Endometrium (tissue), 2 donors: Measurements from ENCODE around the gene SLFN5.
"Not testable (repeated sequence)": the region's sequence is repeated elsewhere in the genome, so short reads cannot be mapped to it uniquely, and the experiment has no call there.

Source experiments
- FAIRE-seq: peaks from 2 replicates; lab custom pipeline; 2012; peaks lifted over from hg19 to GRCh38; lab: Jason Lieb, UNC
- donor health status: control.
- donor health status: control.

The SLFN5 gene

DNA sequence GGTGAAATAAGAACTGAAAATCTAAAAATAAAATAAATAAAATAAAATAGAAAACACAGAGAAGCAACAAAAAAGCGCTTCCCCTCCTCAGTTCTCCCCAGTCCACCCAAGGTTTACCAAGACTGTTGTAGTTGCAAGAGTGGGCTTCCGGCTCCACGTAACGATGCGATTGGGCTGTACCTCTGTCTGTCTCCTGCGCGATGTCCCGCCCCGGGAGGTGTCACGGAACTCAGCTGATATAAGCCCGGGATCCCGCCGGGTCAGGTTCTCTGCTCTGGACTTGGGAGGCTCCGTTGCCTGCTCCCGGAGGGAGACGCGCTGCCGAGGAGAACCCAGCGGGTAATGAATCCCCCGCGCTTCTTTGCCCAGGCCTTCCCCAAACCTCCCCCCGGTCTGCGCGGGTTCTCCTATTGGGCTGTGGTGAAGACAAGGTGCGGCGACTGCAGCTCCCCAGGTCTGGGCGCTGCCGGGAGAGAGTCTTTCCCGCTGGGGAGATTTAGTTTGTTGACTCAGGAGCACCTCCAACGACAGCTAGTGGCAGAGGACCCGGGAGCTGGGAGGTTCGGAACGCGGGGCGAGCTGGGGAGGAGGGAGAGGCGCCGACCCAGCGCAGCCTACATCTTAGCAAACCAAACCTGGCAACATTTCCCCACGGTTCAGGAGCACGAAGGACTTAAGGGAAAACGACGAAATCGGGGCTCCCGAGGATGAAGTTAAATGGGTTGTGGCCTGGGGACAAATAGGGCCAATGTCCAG lies at the start of gene SLFN5:
Gene SLFN5, plus strand, starts transcription at position 268 of the 756 bp plus-strand sequence. CDS start 15,619 bp downstream, outside the sequence.
- peak; percentile 86 for FAIRE-seq

GRCh38 chr17:35194001-35194400 lies 48.9 kb upstream of the SLFN5 start, which contains the start of gene SLC35G3:
Gene SLC35G3, minus strand, starts transcription at chr17:35194393. Its CDS starts 86 bp downstream, at chr17:35194307.
- not testable (repeated sequence) for FAIRE-seq

- not testable (repeated sequence) for FAIRE-seq
Observed at GRCh38 chr17:35195062-35195461, 47.8 kb upstream of the SLFN5 start.

- not testable (repeated sequence) for FAIRE-seq
Observed at GRCh38 chr17:35202582-35202981, 40.3 kb upstream of the SLFN5 start.

DNA sequence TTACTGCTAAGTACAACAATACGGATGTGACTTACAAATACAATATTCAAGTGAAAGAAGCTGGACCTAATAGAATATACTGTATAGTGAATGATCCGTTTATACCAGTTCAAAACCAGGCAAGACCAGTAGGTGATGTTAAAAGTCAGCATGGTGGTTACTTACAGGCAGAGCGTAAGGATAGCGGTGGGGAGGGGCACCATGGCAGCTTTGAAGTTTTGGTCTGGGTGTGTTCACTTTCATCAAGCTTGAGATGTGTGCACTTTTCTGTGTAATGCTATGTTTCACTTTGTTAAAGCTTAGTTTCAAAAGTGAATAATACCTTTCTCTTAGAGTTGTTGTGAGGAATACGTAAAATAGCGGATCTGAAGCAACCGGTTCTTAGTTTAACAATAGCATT lies 32.1 kb upstream of the SLFN5 start:
- FAIRE-seq: no peak

DNA sequence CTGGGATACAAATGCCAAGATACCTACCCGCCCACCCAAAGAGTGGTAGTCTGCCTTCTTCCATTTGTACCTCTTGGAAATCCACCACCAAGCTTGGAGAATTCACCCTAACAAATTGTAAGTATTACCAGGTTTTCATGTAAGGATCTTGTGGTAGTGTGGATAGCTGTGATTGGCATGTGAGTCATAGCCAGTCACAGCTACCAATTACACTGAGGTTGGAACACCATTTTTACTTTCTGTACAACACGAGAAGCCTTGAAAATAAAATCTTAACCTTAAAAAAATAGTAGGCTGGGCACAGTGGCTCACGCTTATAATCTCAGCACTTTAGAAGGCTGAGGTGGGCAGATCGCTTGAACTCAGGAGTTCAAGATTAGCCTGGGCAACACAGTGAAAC lies 30.2 kb upstream of the SLFN5 start:
- FAIRE-seq: no peak

DNA sequence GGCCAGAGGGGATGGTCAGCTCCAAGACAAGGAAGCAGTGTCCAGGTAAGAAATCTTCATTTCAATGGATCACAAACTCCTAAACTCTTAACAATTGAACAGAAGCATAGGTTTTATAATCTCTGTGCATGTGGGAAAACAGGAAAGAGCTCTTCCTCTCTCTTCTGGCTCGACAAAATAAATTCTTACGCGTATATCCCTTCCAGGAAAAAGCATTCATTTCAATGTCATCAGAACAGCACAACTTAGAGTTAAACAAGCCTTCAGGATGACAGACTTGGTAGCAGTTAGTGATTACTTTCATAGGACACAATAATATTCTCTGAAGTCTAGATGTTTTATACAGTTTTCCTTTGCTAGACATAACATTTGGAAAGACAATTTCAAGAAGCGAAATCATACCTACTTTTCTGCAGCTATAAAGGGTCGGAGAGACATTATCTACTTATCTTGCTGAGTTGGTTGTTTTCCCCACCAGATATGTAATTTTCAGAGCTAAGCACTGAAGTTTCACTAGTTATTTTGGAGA lies 29.4 kb upstream of the SLFN5 start:
- no peak for FAIRE-seq

DNA sequence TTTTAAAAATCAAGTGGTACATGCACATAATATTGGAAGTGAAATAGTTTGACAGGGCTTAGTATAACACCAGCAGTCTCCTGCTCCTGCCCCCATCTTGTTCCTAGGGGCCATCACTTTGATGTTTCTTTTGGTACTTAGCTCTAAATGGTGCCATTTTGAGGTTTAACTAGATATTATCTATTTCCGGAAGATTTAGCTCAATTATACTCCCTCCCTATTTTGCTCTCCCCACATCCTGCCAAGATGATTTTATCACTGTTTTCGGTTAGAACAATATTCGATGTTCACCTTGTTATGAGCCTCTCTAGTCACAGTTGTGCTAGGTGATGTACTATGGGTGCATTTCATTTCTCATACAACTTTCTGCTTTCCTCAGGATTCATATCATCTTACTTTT lies 28.7 kb upstream of the SLFN5 start:
- no peak for FAIRE-seq

DNA sequence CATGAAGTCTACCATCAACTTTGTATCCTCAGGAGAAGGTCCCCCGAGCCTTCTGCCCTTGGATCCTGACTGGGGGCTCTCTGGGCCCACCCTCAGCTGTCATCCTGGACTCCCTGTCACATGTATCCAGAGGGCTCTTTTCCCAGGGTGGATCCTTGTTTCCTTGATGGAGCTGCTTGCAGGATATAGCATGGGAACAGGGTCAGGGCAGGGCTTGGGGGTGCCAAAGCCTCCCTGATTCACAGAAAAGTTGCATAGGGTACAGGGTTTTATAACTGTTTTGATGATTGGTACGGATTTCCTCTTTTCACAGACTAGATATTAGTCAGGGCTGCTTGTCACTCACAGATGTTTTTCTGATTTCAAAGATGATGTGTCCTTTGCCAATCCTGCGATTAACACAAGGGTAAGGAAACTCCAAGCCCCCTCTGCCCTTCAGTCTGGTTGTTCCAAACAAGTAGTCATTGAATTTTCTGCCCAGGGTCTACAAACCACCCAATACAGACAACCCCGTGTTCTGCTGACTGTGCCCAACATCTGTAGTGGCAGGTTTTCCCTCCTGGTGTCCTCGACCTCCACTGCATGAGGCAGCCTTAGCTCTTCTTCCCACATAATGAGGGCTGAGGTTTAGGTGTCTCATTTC lies 28.1 kb upstream of the SLFN5 start:
- FAIRE-seq: no peak

DNA sequence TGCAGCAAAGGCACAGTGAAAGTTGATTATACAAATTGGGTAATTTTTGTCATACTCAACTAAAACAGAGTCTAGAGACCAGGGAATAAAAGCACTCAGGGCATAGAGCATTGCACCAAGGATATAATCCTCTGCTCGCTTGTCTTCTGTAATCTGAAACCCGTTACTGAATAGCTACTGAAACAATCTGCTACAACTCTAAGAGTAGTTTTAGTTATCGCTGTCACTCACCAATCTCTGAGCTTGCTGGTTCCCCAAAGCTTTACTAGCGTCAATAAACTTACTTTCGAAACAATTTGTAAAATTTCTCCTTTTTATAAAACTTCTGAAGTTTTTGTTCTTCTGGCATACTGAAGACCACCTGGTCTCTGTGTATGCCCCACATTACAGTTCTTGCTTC lies 25.8 kb upstream of the SLFN5 start:
- no peak for FAIRE-seq

GRCh38 chr17:35218915-35219314 lies 24.0 kb upstream of the SLFN5 start:
- FAIRE-seq: no peak

- no peak for FAIRE-seq
Observed at GRCh38 chr17:35222452-35222851, 20.4 kb upstream of the SLFN5 start.

GRCh38 chr17:35224436-35224835 lies 18.4 kb upstream of the SLFN5 start:
- no peak for FAIRE-seq

DNA sequence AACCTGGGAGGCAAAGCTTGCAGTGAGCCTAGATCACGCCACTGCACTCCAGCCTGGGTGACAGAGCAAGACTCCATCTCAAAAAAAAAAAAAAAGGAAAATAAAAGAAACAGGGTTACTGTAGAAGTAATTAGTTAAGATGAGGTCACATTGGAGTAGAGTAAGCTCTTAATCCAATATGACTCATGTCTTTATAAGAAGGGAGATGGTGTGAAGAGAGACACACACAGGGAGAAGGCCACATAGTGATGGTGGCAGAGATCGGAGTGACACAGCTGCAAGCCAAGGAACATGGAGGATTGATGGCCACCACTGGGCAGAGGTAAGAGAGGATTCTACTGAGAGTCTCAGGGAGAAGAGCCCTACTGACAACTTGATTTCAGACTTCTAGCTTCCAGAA lies 15.3 kb upstream of the SLFN5 start:
- FAIRE-seq: no peak

DNA sequence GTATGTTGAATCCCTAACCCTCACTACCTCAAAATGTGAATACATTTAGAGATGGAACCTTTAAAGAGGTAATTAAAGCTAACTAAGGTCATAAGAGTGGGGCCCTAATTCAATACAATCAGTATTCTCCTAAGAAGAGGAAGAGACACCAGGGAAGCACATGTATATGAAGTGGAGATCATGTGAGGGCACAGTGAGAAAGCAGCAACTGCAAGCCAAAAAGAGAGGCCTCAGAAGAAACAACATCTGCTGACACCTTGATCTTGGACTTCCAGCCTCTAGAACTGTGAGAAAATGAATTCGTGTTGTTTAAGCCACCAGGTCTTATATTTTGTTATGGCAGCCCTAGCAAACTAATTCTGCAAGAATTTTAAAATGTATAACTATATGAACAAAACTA lies 13.2 kb upstream of the SLFN5 start:
- FAIRE-seq: no peak

DNA sequence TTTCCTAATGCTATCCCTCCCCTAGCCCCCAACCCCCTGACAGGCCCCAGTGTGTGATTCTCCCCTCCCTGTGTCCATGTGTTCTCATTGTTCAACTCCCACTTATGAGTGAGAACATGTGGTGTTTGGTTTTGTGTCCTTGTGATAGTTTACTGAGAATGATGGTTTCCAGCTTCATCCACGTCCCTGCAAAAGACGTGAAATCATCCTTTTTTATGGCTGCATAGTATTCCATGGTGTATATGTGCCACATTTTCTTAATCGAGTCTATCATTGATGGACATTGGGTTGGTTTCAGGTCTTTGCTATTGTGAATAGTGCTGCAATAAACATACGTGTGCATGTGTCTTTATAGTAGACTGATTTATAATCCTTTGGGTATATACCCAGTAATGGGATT lies 8.6 kb upstream of the SLFN5 start:
- FAIRE-seq: not testable (repeated sequence)

GRCh38 chr17:35235289-35235688 lies 7.6 kb upstream of the SLFN5 start:
- FAIRE-seq: no peak

DNA sequence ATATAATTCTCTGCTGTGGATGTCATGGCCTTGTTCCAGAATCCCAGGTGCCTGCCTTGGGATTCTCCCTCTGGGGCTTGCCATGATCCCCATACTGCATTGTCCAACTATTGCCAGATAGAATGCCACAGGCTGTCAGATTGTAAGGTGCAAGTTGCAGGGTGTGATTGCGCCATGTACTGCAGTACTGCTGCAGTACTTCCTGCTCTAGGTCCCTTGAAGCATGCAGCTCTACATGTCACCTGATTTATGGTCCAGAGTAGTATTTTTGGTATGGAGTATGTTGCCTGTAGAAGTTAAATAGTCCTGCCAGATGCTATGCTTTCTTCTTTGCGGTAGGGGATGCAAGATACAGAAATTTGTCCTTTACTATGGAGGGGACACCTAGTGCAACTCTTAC lies 7.0 kb upstream of the SLFN5 start:
- no peak for FAIRE-seq

- no peak for FAIRE-seq
Observed at GRCh38 chr17:35236821-35237220, 6.1 kb upstream of the SLFN5 start.

GRCh38 chr17:35238821-35239220 lies 4.1 kb upstream of the SLFN5 start:
- FAIRE-seq: no peak

GRCh38 chr17:35239823-35240222 lies 3.0 kb upstream of the SLFN5 start:
- FAIRE-seq: no peak

- no peak for FAIRE-seq
Observed at GRCh38 chr17:35240861-35241260, 2.0 kb upstream of the SLFN5 start.

DNA sequence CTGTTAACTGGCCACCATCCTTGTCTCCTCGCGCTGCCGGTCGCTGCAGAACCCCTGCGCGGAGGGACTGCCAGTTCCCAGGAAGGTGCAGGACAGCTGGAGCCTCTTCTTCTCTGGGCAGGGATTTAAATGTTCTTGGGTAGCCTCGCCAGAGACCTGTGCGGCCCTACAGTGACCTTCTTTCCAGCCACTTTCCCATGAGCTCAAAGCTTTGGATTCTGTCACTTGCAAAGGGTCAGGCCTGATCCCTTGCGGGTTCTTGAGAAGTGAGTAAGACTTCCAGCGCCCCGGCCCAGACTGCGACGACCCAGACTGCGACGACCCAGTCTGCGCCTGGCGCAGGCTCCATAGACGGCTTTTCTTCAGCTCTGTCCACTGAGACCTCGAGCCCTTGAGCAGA lies 1.4 kb upstream of the SLFN5 start:
- FAIRE-seq: no peak
